Stomach (tissue), 4 donors: ENCODE data around the gene GREB1L.

ENCODE experiments used
- POLR2A ChIP-seq, 4 donors: fragments of 450-650 bp; IDR thresholded peaks; one replicate each; pipeline ENCODE4 v1.6.1; 2016; ENCODE audit warnings: antibody characterized with exemption in 4 of 4, control low read depth in 2 of 4, mild to moderate bottlenecking in 1 of 4, moderate library complexity in 1 of 4
- TF ChIP-seq, protein P1 (sequence below), 7 experiments: fragments of 450-650 bp in 4 of 7; fragments of 200-600 bp in 3 of 7; sonication (generic) in 3 of 7; IDR thresholded peaks; one replicate each; pipeline ENCODE4 v1.5.1; 2016 to 2019; ENCODE audit warnings: antibody characterized with exemption in 7 of 7, control low read depth in 2 of 7, mild to moderate bottlenecking in 1 of 7

DNA sequence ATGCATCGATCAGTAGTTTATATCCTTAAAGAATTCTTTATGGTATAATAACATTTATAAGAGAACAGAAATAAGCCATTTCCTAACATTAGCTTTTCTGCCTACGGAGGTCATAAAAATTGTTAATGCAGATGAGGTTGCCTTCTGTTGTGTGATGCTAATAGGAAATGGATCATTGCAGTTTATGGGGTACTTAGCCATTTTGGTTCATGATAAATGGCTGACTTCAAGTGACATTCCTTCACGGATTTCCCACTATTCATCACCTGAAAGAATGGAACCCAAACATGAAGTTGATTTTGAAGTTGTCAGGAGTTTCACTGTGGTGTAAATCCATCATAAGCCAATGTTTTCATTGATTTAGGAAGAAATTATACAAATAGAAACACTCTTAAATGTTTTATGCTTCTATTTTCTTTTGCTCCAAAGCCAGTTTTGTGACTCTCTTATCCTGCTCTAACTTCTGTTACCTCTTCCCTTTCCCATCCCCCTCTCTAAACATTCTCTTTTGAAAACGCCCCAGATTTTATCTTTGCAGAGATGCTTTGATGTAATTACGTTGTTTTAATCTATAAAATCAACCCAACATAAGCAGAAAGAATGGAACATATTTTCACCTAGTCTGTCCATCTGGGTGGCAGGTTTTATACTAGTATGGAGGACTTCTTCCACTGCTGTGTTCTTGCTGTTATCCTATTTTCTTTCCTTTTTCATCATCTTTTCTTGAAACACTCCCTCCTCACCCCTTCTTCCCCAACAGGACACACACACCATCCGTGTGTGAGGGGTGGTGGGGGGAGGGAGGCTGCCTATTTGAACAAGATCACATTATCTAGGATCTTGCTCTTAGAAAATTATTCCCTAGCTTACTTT is 58.2 kb downstream of the GREB1L start:
- no peak for TF ChIP-seq POLR2A (IDR thresholded peaks at IDR 0.05)
- TF ChIP-seq, protein P1, sequence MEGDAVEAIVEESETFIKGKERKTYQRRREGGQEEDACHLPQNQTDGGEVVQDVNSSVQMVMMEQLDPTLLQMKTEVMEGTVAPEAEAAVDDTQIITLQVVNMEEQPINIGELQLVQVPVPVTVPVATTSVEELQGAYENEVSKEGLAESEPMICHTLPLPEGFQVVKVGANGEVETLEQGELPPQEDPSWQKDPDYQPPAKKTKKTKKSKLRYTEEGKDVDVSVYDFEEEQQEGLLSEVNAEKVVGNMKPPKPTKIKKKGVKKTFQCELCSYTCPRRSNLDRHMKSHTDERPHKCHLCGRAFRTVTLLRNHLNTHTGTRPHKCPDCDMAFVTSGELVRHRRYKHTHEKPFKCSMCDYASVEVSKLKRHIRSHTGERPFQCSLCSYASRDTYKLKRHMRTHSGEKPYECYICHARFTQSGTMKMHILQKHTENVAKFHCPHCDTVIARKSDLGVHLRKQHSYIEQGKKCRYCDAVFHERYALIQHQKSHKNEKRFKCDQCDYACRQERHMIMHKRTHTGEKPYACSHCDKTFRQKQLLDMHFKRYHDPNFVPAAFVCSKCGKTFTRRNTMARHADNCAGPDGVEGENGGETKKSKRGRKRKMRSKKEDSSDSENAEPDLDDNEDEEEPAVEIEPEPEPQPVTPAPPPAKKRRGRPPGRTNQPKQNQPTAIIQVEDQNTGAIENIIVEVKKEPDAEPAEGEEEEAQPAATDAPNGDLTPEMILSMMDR (IDR thresholded peaks at IDR 0.05) = no peak
